NCI-H774 (cell line): Measurements from ENCODE around the gene TAPBP.
A peak's percentile ranks its signal among the peaks of the same experiment; 100 is the strongest.
"Not testable (repeated sequence)": the region's sequence is repeated elsewhere in the genome, so short reads cannot be mapped to it uniquely, and the experiment has no call there.

ENCODE experiments used
- DNase-seq: peaks from one replicate; lab custom pipeline; 2025; lab: John Stamatoyannopoulos, UW

Gene TAPBP

DNA sequence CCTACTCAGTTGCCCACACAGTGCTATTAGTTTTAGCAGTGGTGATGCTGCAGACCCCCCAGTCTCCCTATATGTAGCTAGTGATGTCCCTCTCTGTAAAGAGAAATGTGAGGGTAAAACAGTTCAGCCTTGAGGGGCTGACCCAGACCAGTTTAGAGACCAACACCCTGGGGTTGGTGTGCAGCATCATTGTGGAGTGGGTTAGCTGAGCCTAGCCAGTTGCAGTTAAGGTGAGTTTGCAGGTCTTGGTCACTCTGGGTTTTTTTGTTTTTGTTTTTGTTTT, 37.4 kb downstream of the TAPBP start:
- DNase-seq, result no peak

- not testable (repeated sequence) for DNase-seq
Measured at GRCh38 chr6:33275795-33276580, 37.9 kb downstream of the TAPBP start.

GRCh38 chr6:33273924-33274902, 39.7 kb downstream of the TAPBP start:
- no peak for DNase-seq

DNA sequence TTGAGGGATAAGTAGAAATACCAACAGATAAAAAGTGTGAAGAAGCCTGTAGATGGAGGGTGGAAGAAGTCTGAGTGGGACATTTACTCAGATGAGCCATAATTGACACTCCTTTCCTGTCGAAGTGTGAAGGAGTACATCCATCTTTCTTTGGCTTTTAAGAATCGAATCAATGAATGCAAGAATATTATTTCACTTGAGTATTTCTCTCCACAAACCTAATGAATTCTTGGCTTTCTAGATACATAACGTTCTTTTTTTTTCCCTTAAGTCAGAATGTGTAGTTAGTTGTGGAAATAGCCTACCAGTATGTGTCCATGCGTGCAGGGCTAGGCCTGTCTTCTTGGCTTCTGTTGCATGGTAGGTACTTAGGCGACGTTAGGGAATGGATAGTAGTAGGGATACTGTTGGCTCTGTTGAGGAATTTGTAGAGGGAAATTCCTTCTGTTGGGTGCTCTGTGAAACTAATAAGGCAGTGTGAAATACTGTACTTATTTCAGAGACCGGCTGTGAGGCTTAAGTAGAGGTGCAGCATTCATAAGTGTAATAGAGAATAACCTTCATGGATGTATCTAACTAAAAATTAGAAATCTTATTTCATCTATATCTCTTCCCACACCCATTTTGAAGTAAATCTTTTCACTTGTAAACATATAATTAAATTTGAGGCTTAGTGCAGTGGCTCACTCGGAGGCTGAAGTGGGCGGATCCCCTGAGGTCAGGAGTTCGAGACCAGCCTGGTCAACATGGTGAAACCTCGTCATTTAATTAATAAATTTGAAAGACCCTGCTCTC, 40.6 kb downstream of the TAPBP start:
- DNase-seq, result no peak

- DNase-seq, result no peak
Measured at GRCh38 chr6:33272275-33273128, 41.4 kb downstream of the TAPBP start.

- peak; percentile 97 for DNase-seq
Measured at GRCh38 chr6:33271468-33272274, 42.2 kb downstream of the TAPBP start, which contains the start of the genes RPS18 and VPS52. Gene RPS18 (plus strand): TSS chr6:33272075. CDS start chr6:33272120, 45 bp downstream. Gene VPS52 (minus strand): TSS chr6:33271876. CDS start chr6:33271675, 201 bp downstream.

- no peak for DNase-seq
Measured at GRCh38 chr6:33271117-33271467, 42.8 kb downstream of the TAPBP start.

- DNase-seq, result no peak
Measured at GRCh38 chr6:33264015-33264414, 49.9 kb downstream of the TAPBP start.

GRCh38 chr6:33262490-33262889, 51.4 kb downstream of the TAPBP start:
- not testable (repeated sequence) for DNase-seq

GRCh38 chr6:33259032-33259431, 54.8 kb downstream of the TAPBP start:
- DNase-seq, result no peak

- DNase-seq, result no peak
Measured at GRCh38 chr6:33254591-33254990, 59.3 kb downstream of the TAPBP start.

- no peak for DNase-seq
Measured at GRCh38 chr6:33252759-33253158, 61.1 kb downstream of the TAPBP start.

GRCh38 chr6:33251395-33252012, 62.4 kb downstream of the TAPBP start:
- DNase-seq, result no peak

- no peak for DNase-seq
Measured at GRCh38 chr6:33250731-33251130, 63.1 kb downstream of the TAPBP start.

- no peak for DNase-seq
Measured at GRCh38 chr6:33249732-33250630, 63.9 kb downstream of the TAPBP start.
